Left ventricle myocardium inferior (tissue), 1 donor: ENCODE measurements around the gene DICER1. TPM values are rescaled to one million over a fixed set of nuclear protein-coding genes. Genes with fewer than 3 reads are reported as not detected.
A peak's percentile ranks its signal among the peaks of the same experiment; 100 is the strongest.

Source experiments
- DNase-seq: peaks from one replicate; pipeline ENCODE4 v3.0.0-alpha.2; 2020
- H3K27ac ChIP-seq: fragments of 200-600 bp; replicated peaks from 2 replicates; pipeline ENCODE4 v1.8.0; 2021
- H3K27me3 ChIP-seq: fragments of 200-600 bp; 2 replicates; pipeline ENCODE4 v1.8.0; 2021; ENCODE audit warnings: low read depth
- H3K36me3 ChIP-seq: fragments of 200-600 bp; 2 replicates; pipeline ENCODE4 v1.8.0; 2021
- H3K4me1 ChIP-seq: fragments of 200-600 bp; 2 replicates; pipeline ENCODE4 v1.8.0; 2021
- H3K4me3 ChIP-seq: fragments of 200-600 bp; 2 replicates; pipeline ENCODE4 v1.8.0; 2021; ENCODE audit warnings: mild to moderate bottlenecking, moderate library complexity
- H3K9me3 ChIP-seq: fragments of 200-600 bp; replicated peaks from 2 replicates; pipeline ENCODE4 v1.8.0; 2021
- intact Hi-C: fragments of 100-400 bp; cut with micrococcal nuclease; formaldehyde crosslinking; loops from one replicate; pipeline ENCODE4 v1.11.0; 2022
- total RNA-seq: library from RNA; stranded (reverse); fragmentation: NEBNext Ultra II Directional; extraction: Animal tissue kit (Norgen Biotek cat#: 25700); gene quantifications from one replicate; pipeline ENCODE4 v1.2.1, GENCODE V29; 2021
- TF ChIP-seq, protein P1 (sequence below): fragments of 200-600 bp; IDR thresholded peaks from 2 replicates; pipeline ENCODE4 v1.8.0; 2021; ENCODE audit warnings: antibody characterized with exemption, mild to moderate bottlenecking, borderline replicate concordance
- donor health status: DM: no; HTN: yes; CAD: no; lungs with severe emphysema.

Gene DICER1
- total RNA-seq, 1 donor from 2014 or later = 22.1 TPM

DNA sequence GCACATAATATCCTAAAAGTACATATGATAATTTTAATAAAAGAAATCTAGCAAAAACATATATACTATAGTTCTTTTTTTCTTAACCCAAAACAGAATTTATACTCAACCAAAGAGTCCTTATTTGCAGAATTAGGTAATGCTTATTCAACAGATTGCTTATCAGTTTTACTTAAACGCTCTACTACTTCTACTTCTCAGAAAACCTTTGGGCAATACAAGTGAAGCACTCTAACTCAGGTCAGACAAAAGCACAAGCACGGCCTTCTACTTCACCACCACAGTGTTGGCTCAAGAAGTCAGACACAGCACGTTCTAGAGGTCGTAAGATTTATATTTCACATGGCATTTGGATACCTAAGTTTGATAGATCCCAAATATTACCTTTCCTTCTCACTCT is 29.2 kb downstream of the DICER1 start:
- no peak overlapping the region for H3K27ac ChIP-seq
- H3K4me1 ChIP-seq = peaks cover 24% of the 10 kb centered on the region
- TF ChIP-seq, protein P1, sequence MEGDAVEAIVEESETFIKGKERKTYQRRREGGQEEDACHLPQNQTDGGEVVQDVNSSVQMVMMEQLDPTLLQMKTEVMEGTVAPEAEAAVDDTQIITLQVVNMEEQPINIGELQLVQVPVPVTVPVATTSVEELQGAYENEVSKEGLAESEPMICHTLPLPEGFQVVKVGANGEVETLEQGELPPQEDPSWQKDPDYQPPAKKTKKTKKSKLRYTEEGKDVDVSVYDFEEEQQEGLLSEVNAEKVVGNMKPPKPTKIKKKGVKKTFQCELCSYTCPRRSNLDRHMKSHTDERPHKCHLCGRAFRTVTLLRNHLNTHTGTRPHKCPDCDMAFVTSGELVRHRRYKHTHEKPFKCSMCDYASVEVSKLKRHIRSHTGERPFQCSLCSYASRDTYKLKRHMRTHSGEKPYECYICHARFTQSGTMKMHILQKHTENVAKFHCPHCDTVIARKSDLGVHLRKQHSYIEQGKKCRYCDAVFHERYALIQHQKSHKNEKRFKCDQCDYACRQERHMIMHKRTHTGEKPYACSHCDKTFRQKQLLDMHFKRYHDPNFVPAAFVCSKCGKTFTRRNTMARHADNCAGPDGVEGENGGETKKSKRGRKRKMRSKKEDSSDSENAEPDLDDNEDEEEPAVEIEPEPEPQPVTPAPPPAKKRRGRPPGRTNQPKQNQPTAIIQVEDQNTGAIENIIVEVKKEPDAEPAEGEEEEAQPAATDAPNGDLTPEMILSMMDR = no peak
- intact Hi-C loops = no loop called here
- H3K36me3 ChIP-seq = peaks cover 62% of the 10 kb centered on the region
- no peaks in the 10 kb centered on the region for H3K27me3 ChIP-seq
- no peak for DNase-seq
- H3K9me3 ChIP-seq = no peaks in the 10 kb centered on the region
- H3K4me3 ChIP-seq = no peak overlapping the region

GRCh38 chr14:95127531-95127911 is 29.8 kb downstream of the DICER1 start:
- TF ChIP-seq, protein P1 = no peak
- H3K4me3 ChIP-seq = no peak overlapping the region
- no peak for DNase-seq
- no peak overlapping the region for H3K27ac ChIP-seq
- H3K4me1 ChIP-seq = peaks cover 24% of the 10 kb centered on the region
- no peaks in the 10 kb centered on the region for H3K9me3 ChIP-seq
- no peaks in the 10 kb centered on the region for H3K27me3 ChIP-seq
- H3K36me3 ChIP-seq = peaks cover 61% of the 10 kb centered on the region
- intact Hi-C loops = no loop called here

DNA sequence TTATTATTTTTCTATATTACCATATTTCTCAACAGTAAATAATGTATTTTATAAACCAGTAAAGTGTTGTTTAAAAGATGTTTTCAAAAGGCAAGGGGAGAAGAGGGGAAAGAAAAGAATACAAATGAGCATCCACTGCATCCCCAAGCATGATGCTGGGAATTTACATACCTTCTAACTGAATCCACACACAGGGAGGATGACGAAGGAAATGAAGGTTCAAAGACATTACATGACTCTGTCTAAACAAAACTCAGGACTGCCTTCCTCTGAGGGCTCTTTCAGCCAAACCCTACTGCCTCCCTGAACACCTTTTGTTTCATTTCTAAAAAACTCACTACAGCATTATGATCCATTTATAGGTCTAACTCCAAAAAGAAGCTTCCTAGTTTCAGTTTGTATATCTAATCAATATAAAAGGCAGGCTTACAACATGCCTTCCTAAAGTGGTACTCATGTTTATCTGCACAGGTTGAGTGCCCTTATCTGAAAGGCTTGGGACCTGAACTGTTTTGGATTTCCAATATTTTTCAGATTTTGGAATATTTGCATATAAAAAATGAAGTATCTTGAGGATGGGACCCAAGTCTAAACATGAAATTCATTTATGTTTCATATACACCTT is 30.3 kb downstream of the DICER1 start:
- H3K36me3 ChIP-seq = peaks cover 59% of the 10 kb centered on the region
- TF ChIP-seq, protein P1 = no peak
- no peak overlapping the region for H3K4me3 ChIP-seq
- intact Hi-C loops = no loop called here
- H3K27me3 ChIP-seq = no peaks in the 10 kb centered on the region
- no peaks in the 10 kb centered on the region for H3K9me3 ChIP-seq
- no peak overlapping the region for H3K27ac ChIP-seq
- no peak for DNase-seq
- H3K4me1 ChIP-seq = peaks cover 24% of the 10 kb centered on the region

GRCh38 chr14:95125915-95126314 is 31.4 kb downstream of the DICER1 start:
- Histone ChIP-seq H3K36me3 (peaks cover 59% of the 10 kb centered on the region), H3K9me3 (no peaks in the 10 kb centered on the region), H3K4me3 (no peak overlapping the region), H3K27me3 (no peaks in the 10 kb centered on the region), H3K27ac (peak overlapping the region; percentile 22), H3K4me1 (peaks cover 24% of the 10 kb centered on the region)
- no peak for DNase-seq
- intact Hi-C loops = no loop called here
- TF ChIP-seq, protein P1 = no peak

DNA sequence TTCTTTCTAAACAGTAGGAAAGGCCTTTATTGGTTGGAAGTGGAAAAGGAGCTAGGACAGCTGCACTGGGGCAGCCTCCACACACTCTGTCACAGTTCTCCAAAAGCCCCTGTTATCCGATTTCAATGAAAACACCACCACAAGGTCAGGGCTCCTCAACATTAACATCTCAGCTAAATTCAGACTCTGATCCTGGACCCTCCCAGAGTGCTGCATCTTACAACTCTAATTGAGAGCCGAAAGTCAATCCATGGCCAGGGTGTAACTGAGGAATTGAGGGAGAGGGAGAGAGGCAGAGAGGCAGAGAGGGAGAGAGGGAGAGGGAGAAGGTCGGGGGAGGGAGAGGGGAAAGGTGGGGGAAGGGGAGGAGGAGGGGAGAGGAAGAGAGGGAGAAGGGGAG is 32.1 kb downstream of the DICER1 start:
- no peaks in the 10 kb centered on the region for H3K27me3 ChIP-seq

More for the DNA sequence above, 32.1 kb downstream of the DICER1 start:
- intact Hi-C loops = no loop called here
- no peaks in the 10 kb centered on the region for H3K9me3 ChIP-seq
- peak overlapping the region; percentile 53 for H3K27ac ChIP-seq
- no peak for DNase-seq
- TF ChIP-seq, protein P1 = no peak
- H3K4me1 ChIP-seq = peaks cover 24% of the 10 kb centered on the region
- H3K36me3 ChIP-seq = peaks cover 55% of the 10 kb centered on the region
- H3K4me3 ChIP-seq = no peak overlapping the region
